DMS53 (cell line): ENCODE results near the gene SLC18B1.

ENCODE experiments used
- DNase-seq: peaks from one replicate; lab custom pipeline; 2025; lab: John Stamatoyannopoulos, UW

SLC18B1 gene

DNA sequence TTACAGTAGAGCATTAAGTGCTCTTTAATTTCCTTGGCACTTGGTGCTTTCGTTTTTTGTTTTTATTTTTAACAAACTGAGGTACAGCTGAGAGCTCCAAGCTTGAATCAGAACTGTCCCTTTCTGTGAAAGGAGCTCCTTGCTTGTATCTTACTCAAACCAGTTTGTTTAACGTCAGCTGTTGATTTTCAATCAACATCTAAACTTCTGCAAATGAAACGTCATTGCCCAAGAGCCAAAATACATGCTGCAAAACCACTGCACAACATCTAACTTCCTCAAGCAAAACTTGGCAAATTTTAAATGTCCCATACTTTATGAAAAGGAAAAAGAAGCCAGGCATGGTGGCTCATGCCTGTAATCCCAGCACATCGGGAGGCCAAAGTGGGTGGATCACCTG lies 55.9 kb downstream of the SLC18B1 start:
- DNase-seq: no peak

DNA sequence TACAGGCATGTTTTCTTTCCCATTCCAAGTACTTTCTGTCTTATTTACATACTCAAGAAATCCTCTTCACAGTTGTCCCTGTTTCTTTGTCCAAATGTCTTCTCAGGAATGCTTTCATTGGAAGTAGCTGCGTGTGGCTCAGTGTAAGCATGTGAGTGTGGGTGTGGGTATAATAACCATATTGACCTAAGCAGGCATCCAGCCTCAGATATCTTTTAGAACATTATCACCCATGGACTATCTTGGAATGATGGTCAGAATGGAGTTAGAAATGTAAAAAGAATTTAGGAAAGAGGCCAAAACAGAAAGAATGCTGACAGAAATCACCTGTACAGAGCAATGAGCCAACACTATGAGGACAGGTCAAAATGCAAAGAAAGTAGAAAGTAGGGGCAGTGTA lies 57.2 kb downstream of the SLC18B1 start:
- no peak for DNase-seq

DNA sequence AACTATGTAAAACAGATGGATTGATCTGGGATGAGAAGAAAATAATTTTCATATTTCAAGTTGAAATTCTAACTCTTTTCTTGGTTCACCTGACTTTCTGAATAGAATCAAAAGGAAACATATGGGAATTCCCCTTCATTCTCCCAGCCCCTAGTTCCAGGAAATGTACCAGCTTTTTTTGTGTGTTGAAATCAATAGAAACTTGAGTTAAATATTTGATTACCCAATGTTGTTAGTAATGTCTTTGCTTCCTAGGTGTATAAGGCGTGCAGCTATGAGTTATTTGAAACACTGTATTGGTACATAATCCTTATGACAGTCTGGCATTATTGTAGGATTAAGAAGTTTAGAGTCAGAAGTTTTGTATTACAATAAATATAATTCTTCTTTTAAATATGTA lies 62.2 kb downstream of the SLC18B1 start:
- no peak for DNase-seq

DNA sequence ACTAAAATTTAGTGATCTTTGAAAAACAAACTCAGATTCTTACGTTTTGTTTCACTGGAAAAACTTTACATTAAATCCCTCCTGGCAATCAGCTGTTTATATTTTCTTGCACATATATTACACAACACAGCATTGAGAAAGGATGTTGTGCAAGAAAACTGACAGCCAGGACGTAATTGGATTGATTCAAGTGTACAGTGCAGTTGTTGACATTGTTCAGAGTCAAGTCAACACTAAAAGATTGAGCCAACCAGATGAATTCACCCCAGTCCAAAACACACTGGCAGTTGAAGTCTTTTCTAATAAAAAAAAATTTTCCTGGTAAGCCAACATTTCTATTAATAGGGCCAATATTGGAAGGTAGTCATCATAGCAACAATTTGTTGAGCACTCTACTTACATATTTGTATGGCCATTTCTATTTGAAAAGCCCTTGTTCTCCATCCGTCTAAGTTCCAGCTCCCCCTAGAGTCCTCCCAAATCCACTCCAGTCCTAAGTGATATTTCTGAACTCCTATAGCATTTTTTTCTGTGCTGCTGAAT lies 63.7 kb downstream of the SLC18B1 start:
- peak; percentile 48 for DNase-seq

DNA sequence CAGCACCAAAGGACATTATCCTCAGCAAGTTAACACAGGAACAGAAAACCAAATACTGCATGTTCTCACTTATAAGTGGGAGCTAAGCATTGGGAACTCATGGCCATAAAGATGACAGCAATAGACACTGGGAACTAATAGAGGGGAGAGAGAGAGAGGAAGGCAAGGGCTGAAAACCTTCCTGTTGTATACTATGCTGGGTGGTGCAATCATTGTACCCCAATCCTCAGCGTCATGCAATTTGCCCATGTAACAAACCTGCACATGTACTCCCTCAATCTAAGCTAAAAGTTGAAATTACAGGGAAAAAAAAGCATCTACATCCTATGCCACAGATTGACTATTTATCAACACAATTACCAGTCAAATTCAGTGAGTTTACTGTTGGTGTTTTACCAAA lies 64.6 kb downstream of the SLC18B1 start:
- DNase-seq: no peak

DNA sequence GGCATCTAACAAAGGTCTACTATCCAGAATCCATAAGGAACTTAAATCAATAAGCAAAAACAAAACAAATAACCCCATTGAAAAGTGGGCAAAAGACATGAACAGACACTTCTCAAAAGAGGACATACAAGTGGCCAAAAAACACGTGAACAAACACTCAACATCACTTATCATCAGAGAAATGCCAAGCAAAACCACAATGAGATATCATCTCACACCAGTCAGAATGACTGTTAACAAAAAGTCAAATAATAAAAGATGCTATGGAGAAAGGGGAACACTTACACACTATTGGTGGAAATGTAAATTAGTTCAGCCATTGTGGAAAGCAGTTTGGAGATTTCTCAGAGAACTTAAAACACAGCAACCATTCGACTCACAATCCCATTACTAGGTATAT lies 65.2 kb downstream of the SLC18B1 start:
- DNase-seq: peak; percentile 44

DNA sequence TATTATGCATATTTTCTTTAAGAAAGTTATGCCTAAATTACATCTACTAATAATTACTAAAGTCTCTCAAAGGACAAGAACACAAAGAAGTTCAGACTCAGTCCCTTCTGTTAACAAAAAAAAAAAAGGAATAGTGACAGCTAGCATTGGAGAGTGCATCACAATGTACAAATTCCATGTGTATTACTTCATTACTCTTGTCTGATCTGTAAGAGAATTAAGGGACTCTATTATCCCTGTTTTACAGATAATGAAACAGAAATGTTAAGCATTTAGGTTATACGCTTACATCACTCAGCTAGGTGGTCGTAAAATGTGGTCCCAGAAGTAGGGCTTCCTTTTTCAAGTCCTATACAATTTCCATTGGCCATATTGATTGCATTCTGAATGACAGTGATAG lies 67.4 kb downstream of the SLC18B1 start:
- no peak for DNase-seq

DNA sequence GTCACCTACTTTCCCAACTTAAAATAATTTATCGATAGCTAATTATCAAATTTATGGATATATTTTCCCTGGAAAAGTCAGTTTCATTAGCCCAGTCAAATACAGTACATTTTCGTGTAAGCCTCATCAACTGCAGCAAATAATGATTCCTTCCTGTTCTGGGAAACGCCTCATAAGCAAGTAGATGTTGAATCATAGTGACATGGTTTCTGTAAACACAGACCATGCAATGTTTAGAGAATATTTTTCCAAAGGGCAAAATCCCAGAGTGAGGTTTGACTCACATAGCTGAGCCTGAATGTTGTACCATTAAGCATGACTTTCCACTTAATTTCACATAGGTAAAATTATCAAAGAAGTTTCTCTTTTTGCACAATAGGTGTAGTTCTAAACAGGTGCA lies 67.9 kb downstream of the SLC18B1 start:
- peak; percentile 38 for DNase-seq

DNA sequence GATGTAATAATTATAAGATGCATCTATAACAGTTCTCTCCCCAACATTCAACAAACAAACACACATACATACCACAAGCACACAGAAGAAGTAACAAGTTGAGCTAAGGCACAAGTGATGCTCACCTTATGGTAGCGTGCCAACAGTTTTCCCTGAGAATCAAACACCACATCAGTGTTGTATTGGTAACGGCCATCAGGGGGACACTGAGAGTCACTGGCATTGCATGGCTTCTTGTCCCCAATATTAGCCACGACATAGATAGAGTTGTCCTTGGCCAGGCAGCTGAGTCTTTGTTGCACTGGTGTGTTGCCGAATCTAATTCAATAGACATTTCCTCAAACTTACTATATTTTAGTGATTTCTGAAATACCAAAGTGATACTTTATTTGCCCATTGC lies 69.8 kb downstream of the SLC18B1 start:
- peak; percentile 2 for DNase-seq

DNA sequence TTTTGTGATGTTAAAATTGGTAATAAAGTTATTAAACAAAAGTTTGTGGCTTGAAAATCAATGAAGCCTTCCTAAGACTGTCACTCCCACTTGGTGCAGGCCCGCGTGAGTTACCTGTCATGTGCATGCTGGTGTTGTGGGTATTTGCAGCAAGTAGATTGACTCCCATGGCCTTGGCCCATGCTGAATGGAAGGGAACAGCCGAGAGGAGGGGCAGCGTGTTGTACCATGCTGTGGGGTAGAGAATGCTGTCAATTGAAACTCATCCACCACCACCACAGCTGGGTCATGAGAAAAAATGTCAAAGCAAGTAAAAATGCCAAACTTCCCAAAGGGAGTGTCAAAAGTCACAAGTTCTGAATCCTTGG lies 71.8 kb downstream of the SLC18B1 start:
- no peak for DNase-seq

DNA sequence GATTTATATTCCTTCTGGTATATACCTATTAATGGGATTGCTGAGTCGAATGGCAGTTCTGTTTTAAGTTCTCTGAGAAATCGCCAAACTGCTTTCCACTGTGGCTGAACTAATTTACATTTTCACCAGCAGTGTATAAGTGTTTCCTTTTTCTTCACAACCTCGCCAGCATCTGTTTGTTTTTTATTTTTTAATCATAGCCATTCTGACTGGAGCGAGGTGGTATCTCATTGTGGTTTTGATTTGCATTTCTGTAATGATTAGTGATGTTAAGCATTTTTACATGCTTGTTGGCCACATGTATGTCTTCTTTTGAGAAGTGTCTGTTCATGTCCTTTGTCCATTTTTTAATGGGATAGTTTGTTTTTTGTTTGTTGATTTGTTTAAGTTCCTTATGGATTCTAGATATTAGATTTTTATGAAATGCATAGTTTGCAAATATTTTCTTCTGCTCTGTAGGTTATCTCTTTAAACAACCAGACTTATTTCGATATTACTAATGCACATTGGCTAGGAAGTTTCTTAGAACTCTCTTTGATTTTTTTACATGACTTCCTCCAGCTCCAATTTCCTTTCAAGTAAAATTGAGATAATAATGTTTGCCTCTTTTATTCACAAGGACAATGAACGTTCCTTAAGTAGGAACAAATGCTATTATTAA lies 72.4 kb downstream of the SLC18B1 start:
- DNase-seq: no peak

DNA sequence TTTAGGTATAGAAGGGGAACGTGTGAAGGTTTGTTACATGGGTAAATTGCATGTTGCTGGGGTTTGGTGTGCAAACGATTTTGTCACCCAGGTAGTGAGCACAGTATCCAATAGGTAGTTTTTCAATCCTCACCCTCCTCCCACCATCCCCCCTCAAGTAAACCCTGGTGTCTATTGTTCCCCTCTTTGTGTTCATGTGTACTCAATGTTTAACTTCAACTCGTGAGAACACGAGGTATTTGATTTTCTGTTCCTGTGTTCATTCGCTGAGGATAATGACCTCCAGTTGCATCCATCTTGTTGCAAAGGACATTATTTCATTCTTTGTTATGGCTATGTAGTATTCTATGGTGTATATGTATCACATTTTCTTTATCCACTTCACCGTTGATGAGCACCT lies 73.0 kb downstream of the SLC18B1 start:
- no peak for DNase-seq

DNA sequence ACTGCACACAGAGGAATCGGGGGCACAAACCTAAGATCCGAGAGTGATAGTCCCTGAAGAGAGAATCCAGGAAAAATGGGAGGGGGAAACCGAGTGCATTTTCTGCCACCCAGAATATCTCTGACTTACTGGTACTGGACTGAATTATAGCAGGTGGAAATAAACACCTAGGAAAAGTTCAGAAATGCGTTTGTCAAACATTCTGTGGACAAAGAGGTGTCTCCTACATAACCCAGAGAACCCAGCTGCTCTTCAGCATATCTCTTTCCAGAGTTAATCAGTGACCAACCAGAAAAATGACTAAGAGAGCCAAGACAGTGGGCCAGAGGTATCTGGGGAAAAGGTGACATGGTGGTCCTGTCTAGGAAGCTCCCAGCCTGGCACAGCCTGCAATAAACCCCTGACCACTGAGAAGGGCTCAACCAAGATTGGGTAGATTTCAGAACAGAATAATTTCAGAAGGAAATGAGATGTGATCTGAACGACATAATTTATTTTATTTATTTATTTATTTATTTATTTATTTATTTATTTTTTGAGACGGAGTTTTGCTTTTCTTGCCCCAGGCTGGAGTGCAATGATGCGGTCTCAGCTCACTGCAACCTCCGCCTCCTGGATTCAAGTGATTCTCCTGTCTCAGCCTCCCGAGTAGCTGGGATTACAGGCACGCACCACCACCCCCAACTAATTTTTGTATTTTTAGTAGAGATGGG lies 78.5 kb downstream of the SLC18B1 start:
- peak; percentile 3 for DNase-seq
